OCI-LY7 (cell line): ENCODE measurements around the gene SLC25A39.

ENCODE experiments used
- EZH2phosphoT487 ChIP-seq: fragments of 200-600 bp; sonication (generic); IDR thresholded peaks from 2 replicates; pipeline ENCODE4 v1.6.1; 2018; ENCODE audit warnings: low read depth, borderline replicate concordance, mild to moderate bottlenecking, mixed run types, antibody characterized with exemption, low read length, moderate library complexity, mixed read lengths
- TF ChIP-seq, protein P1 (sequence below): fragments of 200-600 bp; sonication (generic); conservative IDR thresholded peaks from 2 replicates; pipeline ENCODE4 v1.5.1; 2014; ENCODE audit warnings: mild to moderate bottlenecking, antibody characterized with exemption, low read length, moderate library complexity, mixed read lengths

DNA sequence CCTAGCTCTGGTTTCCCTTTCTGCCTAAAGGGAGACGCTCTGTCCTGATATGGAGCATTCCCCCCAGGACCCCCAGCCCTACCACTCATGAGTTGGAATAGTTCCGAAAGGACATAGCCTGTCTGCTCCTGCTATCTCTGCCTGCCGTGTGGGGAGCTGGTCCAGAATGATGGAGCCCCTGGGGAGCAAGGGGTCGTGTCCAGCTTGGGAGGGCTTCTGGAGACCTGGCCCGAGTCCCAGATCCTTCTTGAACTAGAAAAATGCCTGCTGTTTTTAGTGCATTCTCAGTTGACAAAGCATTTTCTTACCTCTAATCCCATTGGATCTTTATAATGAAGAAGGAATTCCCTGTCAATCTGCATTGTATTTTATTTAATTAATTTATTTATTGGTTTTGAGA is 11.3 kb upstream of the SLC25A39 start:
- TF ChIP-seq, protein P1, sequence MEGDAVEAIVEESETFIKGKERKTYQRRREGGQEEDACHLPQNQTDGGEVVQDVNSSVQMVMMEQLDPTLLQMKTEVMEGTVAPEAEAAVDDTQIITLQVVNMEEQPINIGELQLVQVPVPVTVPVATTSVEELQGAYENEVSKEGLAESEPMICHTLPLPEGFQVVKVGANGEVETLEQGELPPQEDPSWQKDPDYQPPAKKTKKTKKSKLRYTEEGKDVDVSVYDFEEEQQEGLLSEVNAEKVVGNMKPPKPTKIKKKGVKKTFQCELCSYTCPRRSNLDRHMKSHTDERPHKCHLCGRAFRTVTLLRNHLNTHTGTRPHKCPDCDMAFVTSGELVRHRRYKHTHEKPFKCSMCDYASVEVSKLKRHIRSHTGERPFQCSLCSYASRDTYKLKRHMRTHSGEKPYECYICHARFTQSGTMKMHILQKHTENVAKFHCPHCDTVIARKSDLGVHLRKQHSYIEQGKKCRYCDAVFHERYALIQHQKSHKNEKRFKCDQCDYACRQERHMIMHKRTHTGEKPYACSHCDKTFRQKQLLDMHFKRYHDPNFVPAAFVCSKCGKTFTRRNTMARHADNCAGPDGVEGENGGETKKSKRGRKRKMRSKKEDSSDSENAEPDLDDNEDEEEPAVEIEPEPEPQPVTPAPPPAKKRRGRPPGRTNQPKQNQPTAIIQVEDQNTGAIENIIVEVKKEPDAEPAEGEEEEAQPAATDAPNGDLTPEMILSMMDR = no peak
- no peak for TF ChIP-seq EZH2phosphoT487
